Osteoblast (primary cell): Measurements from ENCODE around the gene SPIN4. TPM values are rescaled to one million over a fixed set of nuclear protein-coding genes. Genes with fewer than 3 reads are reported as not detected.
"Not testable (repeated sequence)": the region's sequence is repeated elsewhere in the genome, so short reads cannot be mapped to it uniquely, and the experiment has no call there.

Experiments
- DNase-seq: peaks from one replicate; pipeline ENCODE4 v3.0.0; 2011; ENCODE audit warnings: low spot score, mixed read lengths; ENCODE audit not compliant: insufficient read length; ENCODE audit errors: missing footprints
- H2AFZ ChIP-seq: 2 replicates; pipeline ENCODE4 v1.6.0; 2011; ENCODE audit warnings: mild to moderate bottlenecking, low read length
- H3K27ac ChIP-seq: 2 replicates; pipeline ENCODE4 v1.5.1; 2011; ENCODE audit warnings: mild to moderate bottlenecking, low read depth, low read length, moderate library complexity
- H3K27me3 ChIP-seq: 2 replicates; pipeline ENCODE4 v1.6.0; 2012; ENCODE audit warnings: mild to moderate bottlenecking, control low read depth, inconsistent platforms, low read length, moderate library complexity; ENCODE audit not compliant: insufficient read depth
- H3K36me3 ChIP-seq: 2 replicates; pipeline ENCODE4 v1.5.1; 2011; ENCODE audit warnings: mild to moderate bottlenecking, low read length, control low read depth, moderate library complexity; ENCODE audit not compliant: insufficient read depth
- H3K4me1 ChIP-seq: 2 replicates; pipeline ENCODE4 v1.5.1; 2011; ENCODE audit warnings: mild to moderate bottlenecking, low read length, control low read depth, moderate library complexity; ENCODE audit not compliant: insufficient read depth
- H3K4me2 ChIP-seq: 2 replicates; pipeline ENCODE4 v1.6.0; 2011; ENCODE audit warnings: mild to moderate bottlenecking, low read length; ENCODE audit not compliant: insufficient read depth
- H3K4me3 ChIP-seq: fragments of 200-600 bp; sonication (generic); 3 replicates; pipeline ENCODE4 v1.5.1; 2012; ENCODE audit warnings: mild to moderate bottlenecking, low read length, inconsistent platforms; ENCODE audit not compliant: insufficient read depth
- H3K79me2 ChIP-seq: 2 replicates; pipeline ENCODE4 v1.6.0; 2012; ENCODE audit warnings: mild to moderate bottlenecking, low read length, control low read depth, inconsistent platforms; ENCODE audit not compliant: insufficient read depth
- H3K9me3 ChIP-seq: 2 replicates; pipeline ENCODE4 v1.5.1; 2011; ENCODE audit warnings: low read depth, low read length, control low read depth
- H4K20me1 ChIP-seq: 2 replicates; pipeline ENCODE4 v1.6.0; 2012; ENCODE audit warnings: mild to moderate bottlenecking, low read length, control low read depth; ENCODE audit not compliant: insufficient read depth
- total RNA-seq: library from RNA; depleted of rRNA; stranded (reverse); fragments of >200 nt; gene quantifications from 2 replicates; pipeline ENCODE4 v1.2.3, GENCODE V29; 2012
- TF ChIP-seq, protein P1 (sequence below): IDR thresholded peaks from 2 replicates; pipeline ENCODE4 v1.5.1; 2011; ENCODE audit warnings: mild to moderate bottlenecking, low read depth, low read length, moderate library complexity; ENCODE audit errors: extremely low read depth

The SPIN4 gene
- total RNA-seq, 1 donor, result 4.7 TPM

DNA sequence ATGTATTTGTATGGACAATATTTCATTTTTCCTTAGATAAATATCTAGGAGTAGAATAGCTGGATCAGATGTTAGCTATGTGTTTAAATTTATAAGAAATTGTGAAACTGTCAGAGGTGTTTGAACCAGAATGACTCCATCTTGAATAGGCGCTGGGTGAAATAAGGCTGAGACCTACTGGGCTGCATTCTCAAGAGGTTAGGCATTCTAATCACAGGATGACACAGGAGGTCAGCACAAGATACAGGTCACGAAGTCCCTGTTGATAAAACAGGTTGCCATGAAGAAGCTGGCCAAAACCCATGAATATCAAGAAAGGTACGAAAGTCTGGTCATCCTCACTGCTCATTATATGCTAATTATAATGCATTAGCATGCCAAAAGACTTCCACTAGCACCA is 36.3 kb upstream of the SPIN4 start:
- H3K27me3 ChIP-seq, result no peaks in the 10 kb centered on the region
- TF ChIP-seq, protein P1, sequence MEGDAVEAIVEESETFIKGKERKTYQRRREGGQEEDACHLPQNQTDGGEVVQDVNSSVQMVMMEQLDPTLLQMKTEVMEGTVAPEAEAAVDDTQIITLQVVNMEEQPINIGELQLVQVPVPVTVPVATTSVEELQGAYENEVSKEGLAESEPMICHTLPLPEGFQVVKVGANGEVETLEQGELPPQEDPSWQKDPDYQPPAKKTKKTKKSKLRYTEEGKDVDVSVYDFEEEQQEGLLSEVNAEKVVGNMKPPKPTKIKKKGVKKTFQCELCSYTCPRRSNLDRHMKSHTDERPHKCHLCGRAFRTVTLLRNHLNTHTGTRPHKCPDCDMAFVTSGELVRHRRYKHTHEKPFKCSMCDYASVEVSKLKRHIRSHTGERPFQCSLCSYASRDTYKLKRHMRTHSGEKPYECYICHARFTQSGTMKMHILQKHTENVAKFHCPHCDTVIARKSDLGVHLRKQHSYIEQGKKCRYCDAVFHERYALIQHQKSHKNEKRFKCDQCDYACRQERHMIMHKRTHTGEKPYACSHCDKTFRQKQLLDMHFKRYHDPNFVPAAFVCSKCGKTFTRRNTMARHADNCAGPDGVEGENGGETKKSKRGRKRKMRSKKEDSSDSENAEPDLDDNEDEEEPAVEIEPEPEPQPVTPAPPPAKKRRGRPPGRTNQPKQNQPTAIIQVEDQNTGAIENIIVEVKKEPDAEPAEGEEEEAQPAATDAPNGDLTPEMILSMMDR, result no peak
- no peaks in the 10 kb centered on the region for H3K4me1 ChIP-seq
- no peaks in the 10 kb centered on the region for H3K36me3 ChIP-seq
- no peak overlapping the region for H2AFZ ChIP-seq
- H3K4me3 ChIP-seq, result no peak overlapping the region
- no peaks in the 10 kb centered on the region for H3K9me3 ChIP-seq
- no peaks in the 10 kb centered on the region for H3K79me2 ChIP-seq
- no peak overlapping the region for H3K4me2 ChIP-seq
- DNase-seq, result no peak
- no peak overlapping the region for H3K27ac ChIP-seq
- no peaks in the 10 kb centered on the region for H4K20me1 ChIP-seq

DNA sequence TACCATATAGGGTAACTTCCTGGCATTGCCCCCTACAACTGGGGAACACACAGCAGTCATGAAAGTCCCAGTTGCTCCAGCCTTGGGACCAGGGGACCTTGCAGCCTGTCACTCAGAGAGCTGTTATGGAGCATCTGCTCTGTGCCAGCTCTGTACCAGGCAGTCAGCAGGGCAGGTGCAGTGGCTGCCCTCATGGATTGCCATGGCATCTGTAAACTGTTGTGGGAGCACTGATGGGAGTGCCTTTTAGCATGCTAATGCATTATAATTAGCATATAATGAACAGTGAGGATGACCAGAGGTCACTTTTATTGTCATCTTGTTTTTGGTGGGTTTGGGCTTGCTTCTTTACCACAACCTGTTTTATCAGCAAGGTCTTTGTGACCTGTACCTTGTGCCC is 33.1 kb upstream of the SPIN4 start:
- not testable (repeated sequence) for H3K36me3 ChIP-seq, H3K27ac ChIP-seq, H3K4me2 ChIP-seq, H3K27me3 ChIP-seq, H3K9me3 ChIP-seq, H2AFZ ChIP-seq, H3K4me3 ChIP-seq, H3K79me2 ChIP-seq, DNase-seq, H4K20me1 ChIP-seq, H3K4me1 ChIP-seq

DNA sequence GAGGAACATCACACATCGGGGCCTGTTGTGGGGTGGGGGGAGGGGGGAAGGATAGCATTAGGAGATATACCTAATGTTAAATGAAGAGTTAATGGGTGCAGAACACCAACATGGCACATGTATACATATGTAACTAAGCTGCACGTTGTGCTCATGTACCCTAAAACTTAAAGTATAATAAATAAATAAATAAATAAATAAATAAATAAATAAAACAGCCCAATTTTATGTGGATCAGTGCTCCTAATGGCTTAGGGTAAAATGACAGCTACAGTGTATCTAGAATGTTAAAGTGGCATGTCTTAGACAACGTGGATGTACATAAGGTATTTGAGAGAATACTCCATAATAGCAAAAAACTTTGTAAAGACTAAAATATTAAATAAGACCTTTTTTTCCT is 21.9 kb upstream of the SPIN4 start:
- not testable (repeated sequence) for H3K36me3 ChIP-seq, H3K27me3 ChIP-seq, H2AFZ ChIP-seq, DNase-seq, H3K4me3 ChIP-seq, H4K20me1 ChIP-seq, H3K4me2 ChIP-seq, H3K9me3 ChIP-seq, H3K27ac ChIP-seq, H3K4me1 ChIP-seq, H3K79me2 ChIP-seq

DNA sequence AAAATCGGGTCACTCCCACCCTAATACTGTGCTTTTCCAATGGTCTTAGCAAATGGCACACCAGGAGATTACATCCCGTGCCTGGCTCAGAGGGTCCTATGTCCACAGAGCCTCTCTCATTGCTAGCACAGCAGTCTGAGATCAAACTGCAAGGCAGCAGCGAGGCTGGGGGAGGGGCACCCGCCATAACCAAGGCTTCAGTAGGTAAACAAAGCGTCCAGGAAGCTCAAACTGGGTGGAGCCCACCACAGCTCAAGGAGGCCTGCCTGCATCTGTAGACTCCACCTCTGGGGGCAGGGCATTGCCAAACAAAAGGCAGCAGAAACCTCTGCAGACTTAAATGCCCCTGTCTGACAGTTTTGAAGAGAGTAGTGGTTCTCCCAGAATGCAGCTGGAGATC is 16.6 kb upstream of the SPIN4 start:
- not testable (repeated sequence) for DNase-seq

DNA sequence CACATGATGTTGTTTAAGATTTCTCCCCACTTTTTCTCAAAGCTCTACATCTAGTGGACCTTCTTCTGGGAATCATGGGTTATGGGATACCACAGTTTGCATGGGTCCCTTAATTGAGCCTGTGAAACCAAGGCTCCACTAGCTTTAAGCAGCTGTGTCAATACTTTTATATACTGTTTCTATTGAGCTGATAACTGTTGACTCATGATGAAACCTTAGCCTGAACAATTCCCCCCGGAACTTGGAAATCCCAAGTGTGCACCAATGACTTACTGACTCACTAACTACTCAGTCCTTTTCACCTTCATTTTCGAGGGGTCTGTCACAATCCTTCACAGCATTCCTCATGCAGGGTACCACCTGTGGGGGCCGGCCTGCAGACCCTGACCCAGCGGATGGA is 12.7 kb upstream of the SPIN4 start:
- TF ChIP-seq, protein P1, result no peak
- no peaks in the 10 kb centered on the region for H3K27me3 ChIP-seq
- no peaks in the 10 kb centered on the region for H3K9me3 ChIP-seq
- H3K4me3 ChIP-seq, result no peak overlapping the region
- H4K20me1 ChIP-seq, result no peaks in the 10 kb centered on the region
- H3K79me2 ChIP-seq, result no peaks in the 10 kb centered on the region
- no peak overlapping the region for H3K4me2 ChIP-seq
- no peaks in the 10 kb centered on the region for H3K36me3 ChIP-seq
- no peak overlapping the region for H3K27ac ChIP-seq
- no peak overlapping the region for H2AFZ ChIP-seq
- no peak for DNase-seq
- no peaks in the 10 kb centered on the region for H3K4me1 ChIP-seq

More for the DNA sequence above, 16.6 kb upstream of the SPIN4 start:
- not testable (repeated sequence) for H3K79me2 ChIP-seq, H3K36me3 ChIP-seq, H4K20me1 ChIP-seq, H3K9me3 ChIP-seq, H3K4me2 ChIP-seq, H3K27me3 ChIP-seq, H3K4me1 ChIP-seq, H3K4me3 ChIP-seq, H3K27ac ChIP-seq, H2AFZ ChIP-seq
